Measurements from ENCODE around the gene RPS24. TPM values are rescaled to one million over a fixed set of nuclear protein-coding genes. Genes with fewer than 3 reads are reported as not detected.

RPS24 gene
- total and polyA plus RNA-seq, 2 of the 13 experiments (the other 11 are each of a cell fraction or from before 2014, with no cell fraction given) = 2,690 to 3,319 TPM

DNA sequence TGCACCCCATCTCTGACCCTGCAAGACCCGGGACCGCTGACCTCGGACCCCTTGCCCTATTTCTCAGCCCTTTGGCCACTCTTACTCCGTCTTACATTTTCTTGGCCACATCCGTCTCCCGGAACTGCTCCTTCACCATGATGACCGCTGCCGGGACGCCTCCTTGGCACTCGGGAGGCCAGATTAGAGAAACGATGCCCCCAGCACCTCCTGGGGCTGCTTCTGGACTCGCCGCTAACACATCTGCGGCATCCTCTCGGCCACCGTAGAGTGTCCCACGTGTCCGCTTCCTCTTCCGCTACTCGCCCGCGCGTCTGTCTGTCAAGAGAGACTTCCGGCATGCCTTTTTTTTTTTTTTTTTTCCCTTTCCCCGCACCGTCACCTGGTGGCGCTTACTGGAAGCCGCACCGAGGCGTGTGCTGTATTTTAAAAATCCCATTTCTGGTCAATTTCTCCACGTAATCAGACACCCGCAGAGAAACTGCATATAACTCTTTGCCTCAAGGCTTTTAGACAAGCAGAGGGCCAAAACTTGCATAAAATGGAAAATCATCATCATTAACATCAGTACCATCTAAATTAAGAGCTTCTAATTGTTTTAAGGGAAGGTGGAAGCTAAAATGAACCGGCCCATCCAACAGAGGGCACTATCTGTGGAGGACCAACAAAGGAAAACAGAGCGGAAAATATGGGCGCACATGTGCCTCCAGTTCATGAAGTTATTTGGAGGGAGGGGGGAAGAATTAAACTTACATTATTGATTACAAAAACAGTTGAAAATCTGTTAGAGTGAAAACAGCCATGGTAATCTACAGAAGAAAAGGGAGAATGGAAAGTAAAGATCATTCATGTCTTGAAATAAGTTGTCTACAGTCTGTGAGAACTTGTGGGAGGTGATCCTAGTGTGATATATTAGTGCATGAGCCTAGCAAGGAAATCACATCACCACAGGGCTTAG, 4.1 kb upstream of the RPS24 start, which contains the start of gene POLR3A (continued):
- TF ChIP-seq ZNF343 (CRISPR knock-in tag; IDR thresholded peaks at IDR 0.05) (no peak), ZNF207 (IDR thresholded peaks at IDR 0.05; ENCODE audit: borderline replicate concordance) (no peak), ZNF639 (CRISPR knock-in tag; conservative IDR thresholded peaks at IDR 0.05) (0 out of 2 replicates have a peak, but pooled peaks have one; percentile 65), ZNF629 (CRISPR knock-in tag; conservative IDR thresholded peaks at IDR 0.05) (peak; percentile 32; the same call in 1 of the 2 replicates), POLR2A (IDR thresholded peaks at IDR 0.05; ENCODE audit: insufficient read depth in 1 of 2, low read depth in 2 of 2, low read length in 2 of 2) (peak; percentile 73 to 81), TEF (CRISPR knock-in tag; IDR thresholded peaks at IDR 0.05) (no peak), ZBTB1 (CRISPR knock-in tag; IDR thresholded peaks at IDR 0.05; ENCODE audit: borderline replicate concordance) (no peak), ZBTB38 (CRISPR knock-in tag; IDR thresholded peaks at IDR 0.05) (peak; percentile 63; the same call in 1 of the 2 replicates), RAD51 (IDR thresholded peaks at IDR 0.05; ENCODE audit: borderline replicate concordance) (peak; percentile 77), MAF1 (CRISPR knock-in tag; IDR thresholded peaks at IDR 0.05; ENCODE audit: borderline replicate concordance) (peak; percentile 35; the same call in 1 of the 2 replicates), KDM2A (CRISPR knock-in tag; IDR thresholded peaks at IDR 0.05; ENCODE audit: borderline replicate concordance, low read depth) (peak; percentile 75), ATAD3A (CRISPR knock-in tag; IDR thresholded peaks at IDR 0.05) (no peak)
- TF ChIP-seq, protein P1, sequence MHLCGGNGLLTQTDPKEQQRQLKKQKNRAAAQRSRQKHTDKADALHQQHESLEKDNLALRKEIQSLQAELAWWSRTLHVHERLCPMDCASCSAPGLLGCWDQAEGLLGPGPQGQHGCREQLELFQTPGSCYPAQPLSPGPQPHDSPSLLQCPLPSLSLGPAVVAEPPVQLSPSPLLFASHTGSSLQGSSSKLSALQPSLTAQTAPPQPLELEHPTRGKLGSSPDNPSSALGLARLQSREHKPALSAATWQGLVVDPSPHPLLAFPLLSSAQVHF (CRISPR knock-in tag; IDR thresholded peaks at IDR 0.05) = no peak
- TF ChIP-seq, protein P2, sequence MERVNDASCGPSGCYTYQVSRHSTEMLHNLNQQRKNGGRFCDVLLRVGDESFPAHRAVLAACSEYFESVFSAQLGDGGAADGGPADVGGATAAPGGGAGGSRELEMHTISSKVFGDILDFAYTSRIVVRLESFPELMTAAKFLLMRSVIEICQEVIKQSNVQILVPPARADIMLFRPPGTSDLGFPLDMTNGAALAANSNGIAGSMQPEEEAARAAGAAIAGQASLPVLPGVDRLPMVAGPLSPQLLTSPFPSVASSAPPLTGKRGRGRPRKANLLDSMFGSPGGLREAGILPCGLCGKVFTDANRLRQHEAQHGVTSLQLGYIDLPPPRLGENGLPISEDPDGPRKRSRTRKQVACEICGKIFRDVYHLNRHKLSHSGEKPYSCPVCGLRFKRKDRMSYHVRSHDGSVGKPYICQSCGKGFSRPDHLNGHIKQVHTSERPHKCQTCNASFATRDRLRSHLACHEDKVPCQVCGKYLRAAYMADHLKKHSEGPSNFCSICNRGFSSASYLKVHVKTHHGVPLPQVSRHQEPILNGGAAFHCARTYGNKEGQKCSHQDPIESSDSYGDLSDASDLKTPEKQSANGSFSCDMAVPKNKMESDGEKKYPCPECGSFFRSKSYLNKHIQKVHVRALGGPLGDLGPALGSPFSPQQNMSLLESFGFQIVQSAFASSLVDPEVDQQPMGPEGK (CRISPR knock-in tag; IDR thresholded peaks at IDR 0.05) = peak; percentile 85

All from HepG2 (cell line).